Natural killer cell treated with Interleukin-12 subunit alpha and Interleukin-12 subunit beta and Interleukin-15 and Interleukin-18, amount 100 ng/mL, for 72 hours (primary cell): ENCODE data around the gene IFITM5. TPM values are rescaled to one million over a fixed set of nuclear protein-coding genes. Genes with fewer than 3 reads are reported as not detected.
A peak's percentile ranks its signal among the peaks of the same experiment; 100 is the strongest.
"Not testable (repeated sequence)": the region's sequence is repeated elsewhere in the genome, so short reads cannot be mapped to it uniquely, and the experiment has no call there.

Experiments used
- ATAC-seq, 2 donors: fragments of 150-1000 bp; cut with Tn5 transposase in 1 of 2; sonication (Bioruptor Pico), chemical (Tn5 transposase) in 1 of 2; 2 replicates each; pipeline ENCODE4 v1.10.0; 2021
- DNase-seq: peaks from one replicate; pipeline ENCODE4 v3.0.0; 2022; ENCODE audit warnings: low spot score
- H3K27ac Mint-ChIP-seq, 2 donors: 1 replicate in 1 of 2; 2 replicates in 1 of 2; pipeline ENCODE4 v1.8.0; 2022; ENCODE audit warnings: mixed read lengths in 2 of 2, mild to moderate bottlenecking in 1 of 2, moderate library complexity in 1 of 2
- H3K27me3 Mint-ChIP-seq, 2 donors: 1 replicate in 1 of 2; 2 replicates in 1 of 2; pipeline ENCODE4 v1.8.0; 2022; ENCODE audit warnings: mixed read lengths in 2 of 2
- H3K36me3 Mint-ChIP-seq: one replicate; pipeline ENCODE4 v1.8.0; 2022; ENCODE audit warnings: mixed read lengths
- H3K4me1 Mint-ChIP-seq, 2 donors: 1 replicate in 1 of 2; 2 replicates in 1 of 2; pipeline ENCODE4 v1.8.0; 2022; ENCODE audit warnings: low read depth in 2 of 2, mixed read lengths in 2 of 2, mild to moderate bottlenecking in 1 of 2
- H3K4me3 Mint-ChIP-seq: one replicate; pipeline ENCODE4 v1.8.0; 2022; ENCODE audit warnings: mixed read lengths
- H3K9me3 Mint-ChIP-seq: 2 replicates; pipeline ENCODE4 v1.8.0; 2022; ENCODE audit warnings: mixed read lengths
- total RNA-seq, 2 donors: library from RNA; stranded (reverse); gene quantifications; one replicate each; pipeline ENCODE4 v1.2.3, GENCODE V29; 2022

IFITM5 gene
- total RNA-seq, 2 donors from 2014 or later, result not detected

DNA sequence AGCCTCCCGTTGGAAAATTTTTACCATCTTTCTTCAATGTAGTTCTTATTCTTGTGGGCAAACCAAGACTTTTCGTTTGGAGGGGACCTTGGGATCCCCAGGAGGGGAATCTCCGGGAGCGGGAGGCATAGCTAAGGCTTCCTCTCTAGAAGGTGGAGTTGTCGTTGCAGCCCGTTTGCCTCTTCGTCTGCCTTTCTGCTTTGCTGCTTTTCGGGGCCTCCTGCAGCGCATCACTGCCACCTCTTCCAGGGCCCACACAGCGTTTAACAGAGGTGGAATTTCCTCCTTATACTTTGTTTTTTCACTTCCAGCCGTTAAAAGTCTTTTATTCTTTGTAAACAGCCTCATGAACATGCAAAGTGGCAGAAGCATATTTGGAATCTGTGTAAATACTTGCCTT, 24.8 kb upstream of the IFITM5 start:
- DNase-seq (no peak), ATAC-seq (no peak)
- peak overlapping the region in 1 of 2 donors; percentile 9 for H3K27ac Mint-ChIP-seq
- no peaks in the 10 kb centered on the region for H3K36me3 Mint-ChIP-seq
- H3K4me3 Mint-ChIP-seq, result no peak overlapping the region
- H3K27me3 Mint-ChIP-seq, result no peaks in the 10 kb centered on the region
- H3K4me1 Mint-ChIP-seq, result peaks cover 26 to 30% of the 10 kb centered on the region in 2 donors
- no peaks in the 10 kb centered on the region for H3K9me3 Mint-ChIP-seq

DNA sequence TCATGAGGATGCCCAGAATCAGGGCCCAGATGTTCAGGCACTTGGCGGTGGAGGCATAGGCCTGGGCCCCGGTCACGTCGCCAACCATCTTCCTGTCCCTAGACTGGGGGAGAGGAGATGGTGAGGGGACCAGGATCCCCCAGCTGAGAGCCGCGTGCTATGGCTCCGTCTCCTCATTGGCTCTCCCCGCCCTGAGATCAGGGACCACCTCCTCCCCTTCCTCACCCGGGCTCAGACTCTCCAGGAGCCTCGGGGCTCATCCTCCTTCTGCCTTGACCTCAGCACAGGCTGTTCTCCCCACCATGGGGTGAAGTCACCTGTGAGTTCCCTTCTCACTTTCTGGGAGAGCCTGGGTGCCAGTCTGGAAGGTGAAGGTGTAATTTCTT, 20.6 kb upstream of the IFITM5 start:
- not testable (repeated sequence) for H3K36me3 Mint-ChIP-seq, H3K9me3 Mint-ChIP-seq, DNase-seq, H3K27me3 Mint-ChIP-seq
- peak in 1 of 2 donors; percentile 6 for ATAC-seq
- H3K4me3 Mint-ChIP-seq, result peak overlapping the region; percentile 93
- peaks cover 30 to 37% of the 10 kb centered on the region in 2 donors for H3K4me1 Mint-ChIP-seq
- H3K27ac Mint-ChIP-seq, result peak overlapping the region; percentile 83 to 91

DNA sequence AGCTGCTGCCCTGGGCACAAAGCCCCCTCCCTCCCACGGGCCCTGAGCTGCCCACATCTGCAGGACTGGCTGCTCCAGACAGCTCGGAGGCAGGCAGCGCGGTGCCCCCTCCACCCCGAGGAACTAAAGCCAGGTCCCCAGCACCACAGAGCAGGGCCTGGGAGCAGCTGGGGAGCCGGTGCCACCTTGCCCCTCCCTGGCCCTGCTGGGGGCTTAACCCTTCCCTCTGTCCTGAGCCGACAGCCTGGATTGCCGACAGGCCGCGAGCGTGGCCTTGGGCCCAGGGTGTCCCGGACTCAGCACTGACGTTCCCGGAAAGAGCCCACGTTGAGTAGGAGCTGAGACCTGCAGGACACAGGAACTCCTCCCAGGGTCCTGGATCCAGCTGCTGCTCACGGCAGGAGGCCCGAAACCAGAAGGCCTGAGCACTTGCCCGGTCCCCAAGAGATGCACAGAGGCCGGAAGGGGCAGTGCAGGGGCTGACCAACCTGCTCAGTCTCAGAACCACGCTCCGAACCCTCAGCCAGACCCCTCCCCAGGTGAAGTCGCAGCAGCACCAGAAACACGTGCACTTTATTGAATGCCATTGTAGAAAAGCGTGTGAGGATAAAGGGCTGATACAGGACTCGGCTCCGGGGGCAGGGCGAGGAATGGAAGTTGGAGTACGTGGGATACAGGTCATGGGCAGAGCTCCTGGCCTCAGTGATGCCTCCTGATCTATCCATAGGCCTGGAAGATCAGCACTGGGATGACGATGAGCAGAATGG, 20.0 kb upstream of the IFITM5 start:
- ATAC-seq (peak; percentile 16 to 18), DNase-seq (peak; percentile 56)
- Mint-ChIP-seq H3K27ac (peak overlapping the region; percentile 83 to 91), H3K4me3 (peak overlapping the region; percentile 93), H3K4me1 (peaks cover 32 to 40% of the 10 kb centered on the region in 2 donors)
- H3K9me3 Mint-ChIP-seq, H3K27me3 Mint-ChIP-seq, H3K36me3 Mint-ChIP-seq: not testable (repeated sequence)

DNA sequence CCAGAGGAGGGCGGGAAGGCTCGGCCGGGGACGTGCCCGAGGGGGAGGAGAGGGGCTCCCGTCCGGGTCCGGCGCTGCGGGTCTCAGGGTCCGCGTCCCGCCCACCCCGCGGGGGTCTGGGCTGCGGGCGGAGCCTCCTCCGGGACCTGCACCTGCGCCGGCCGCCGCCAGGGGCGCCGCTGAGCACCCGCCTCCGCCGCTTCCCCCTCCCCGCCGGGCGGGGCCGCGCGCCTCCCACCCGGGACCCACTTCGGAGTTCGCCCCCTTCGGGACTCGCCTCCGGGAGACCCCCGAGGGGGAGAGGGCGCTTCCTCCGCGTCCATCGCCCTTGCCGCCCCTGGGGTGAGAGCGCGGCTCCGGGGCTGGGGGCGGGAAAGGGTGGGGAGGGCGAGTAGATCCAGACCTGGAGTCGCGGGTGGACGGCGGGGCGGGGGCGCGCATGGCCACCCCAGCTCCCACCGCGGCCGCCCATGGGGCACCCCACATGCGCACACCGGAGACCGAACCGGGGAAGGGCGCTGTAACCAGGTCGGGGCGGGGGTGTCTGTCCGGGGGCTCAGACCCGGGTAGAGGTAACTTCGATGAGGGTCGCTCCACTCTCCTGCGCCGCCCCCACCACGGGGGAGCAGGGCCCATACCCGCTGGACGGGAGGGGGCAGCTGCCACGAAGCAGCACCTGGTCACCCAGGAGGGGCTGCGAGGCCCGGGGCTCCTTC, 19.2 kb upstream of the IFITM5 start:
- not testable (repeated sequence) for H3K36me3 Mint-ChIP-seq, DNase-seq, H3K27me3 Mint-ChIP-seq, H3K9me3 Mint-ChIP-seq, H3K27ac Mint-ChIP-seq, H3K4me3 Mint-ChIP-seq
- ATAC-seq, result peak; percentile 58 to 70
- peaks cover 40 to 44% of the 10 kb centered on the region in 2 donors for H3K4me1 Mint-ChIP-seq

DNA sequence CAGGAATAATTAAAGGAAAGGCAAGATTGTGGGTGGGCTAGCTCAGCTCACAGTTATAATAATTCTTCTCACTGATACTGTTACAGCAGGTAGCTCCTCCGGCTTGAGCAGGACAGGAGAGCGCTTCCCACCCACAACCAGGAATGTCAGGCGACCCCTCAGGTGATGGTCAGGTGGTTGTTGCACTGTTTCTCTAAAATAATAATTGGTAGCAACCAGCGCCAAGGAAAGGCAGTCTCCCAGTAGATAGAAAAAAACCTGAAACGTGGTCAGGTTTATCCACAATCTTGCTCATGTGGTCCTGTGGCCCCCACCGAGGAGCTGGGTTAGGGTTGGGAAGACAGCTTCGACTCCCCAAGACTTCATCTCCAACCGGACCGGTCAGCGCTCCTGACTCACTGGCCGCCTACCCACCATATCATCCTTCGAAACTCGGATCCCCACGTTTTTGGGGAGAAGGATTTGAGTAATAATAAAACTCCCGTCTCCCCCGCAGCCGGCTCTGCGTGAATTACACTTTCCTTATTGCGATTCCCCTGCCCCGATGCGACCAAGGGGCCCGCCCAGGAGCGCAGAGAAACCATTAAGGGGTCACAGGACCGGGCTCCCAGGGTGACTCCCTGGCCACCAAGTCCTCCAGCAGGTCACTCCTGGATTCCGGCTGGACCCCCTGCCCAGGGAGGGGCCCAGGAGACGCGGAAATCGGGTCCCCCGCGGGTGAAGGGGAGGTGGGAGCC, 18.5 kb upstream of the IFITM5 start:
- H3K4me1 Mint-ChIP-seq, result peaks cover 47 to 51% of the 10 kb centered on the region in 2 donors
- not testable (repeated sequence) for H3K9me3 Mint-ChIP-seq, H3K27me3 Mint-ChIP-seq, H3K36me3 Mint-ChIP-seq
- peak overlapping the region; percentile 81 to 88 for H3K27ac Mint-ChIP-seq
- H3K4me3 Mint-ChIP-seq, result peak overlapping the region; percentile 87
- DNase-seq, result peak; percentile 51
- peak in 1 of 2 donors; percentile 21 for ATAC-seq

DNA sequence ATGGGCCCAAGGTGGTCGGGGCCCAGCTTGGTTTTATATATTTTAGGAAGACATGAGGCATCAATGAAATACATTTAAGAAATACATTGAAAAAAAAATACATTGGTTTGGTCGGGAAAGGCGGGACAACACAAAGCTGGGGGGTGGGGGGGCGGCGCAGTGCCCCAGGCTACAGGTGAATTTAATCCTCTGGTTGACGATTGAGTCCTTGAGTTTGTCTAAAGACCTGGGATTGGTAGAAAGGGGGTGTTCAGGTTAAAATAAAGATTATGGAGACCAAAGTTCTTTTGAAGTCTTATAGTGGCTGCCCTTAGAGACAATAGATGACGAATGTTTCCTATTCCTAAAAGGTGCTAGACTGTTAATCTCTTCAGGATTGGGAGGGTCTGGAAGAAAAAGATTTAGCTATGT, 17.6 kb upstream of the IFITM5 start:
- Mint-ChIP-seq H3K27me3 (no peaks in the 10 kb centered on the region), H3K27ac (peak overlapping the region; percentile 81 to 88), H3K4me3 (peak overlapping the region; percentile 87), H3K36me3 (no peaks in the 10 kb centered on the region), H3K4me1 (peaks cover 57 to 59% of the 10 kb centered on the region in 2 donors), H3K9me3 (no peaks in the 10 kb centered on the region)
- no peak for ATAC-seq
- DNase-seq, result no peak

DNA sequence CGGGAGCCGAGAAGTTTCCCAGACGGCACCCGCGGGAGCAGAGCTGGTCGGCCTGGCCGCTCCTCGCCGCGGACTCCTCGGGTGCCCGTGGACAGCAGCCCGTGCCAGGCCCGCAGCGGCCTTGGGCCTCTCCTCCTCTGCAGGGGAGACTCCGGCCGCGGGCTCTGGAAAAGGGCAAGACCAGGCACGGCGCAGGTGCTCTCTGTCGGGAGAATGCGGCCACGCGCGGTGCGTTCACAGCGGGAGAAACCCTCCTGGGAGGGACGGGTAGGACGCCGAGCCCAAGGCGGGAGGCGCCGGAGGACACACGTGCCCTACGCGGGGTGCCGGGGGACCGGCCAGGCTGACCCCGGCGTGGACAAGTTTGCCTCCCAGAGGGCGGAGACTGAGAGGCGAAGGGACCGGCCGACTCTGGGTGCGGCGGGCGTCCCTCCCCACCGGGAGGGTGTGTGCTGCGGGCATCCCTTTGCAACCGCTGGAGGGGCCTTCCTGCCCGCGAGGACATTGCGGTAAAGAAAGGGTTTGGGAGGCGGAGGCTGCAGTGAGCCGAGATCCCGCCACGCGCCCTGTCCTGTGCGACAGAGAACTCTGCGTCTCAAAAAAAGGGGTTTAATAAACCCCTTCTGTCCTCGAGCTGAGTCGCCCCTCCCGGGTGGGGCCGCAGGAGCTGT, 16.8 kb upstream of the IFITM5 start:
- ATAC-seq (peak in 1 of 2 donors; percentile 1), DNase-seq (peak; percentile 78)
- no peaks in the 10 kb centered on the region for H3K27me3 Mint-ChIP-seq
- peaks cover 59 to 62% of the 10 kb centered on the region in 2 donors for H3K4me1 Mint-ChIP-seq
- H3K27ac Mint-ChIP-seq, result peak overlapping the region; percentile 81 to 88
- peak overlapping the region; percentile 87 for H3K4me3 Mint-ChIP-seq
- no peaks in the 10 kb centered on the region for H3K36me3 Mint-ChIP-seq
- H3K9me3 Mint-ChIP-seq, result no peaks in the 10 kb centered on the region

DNA sequence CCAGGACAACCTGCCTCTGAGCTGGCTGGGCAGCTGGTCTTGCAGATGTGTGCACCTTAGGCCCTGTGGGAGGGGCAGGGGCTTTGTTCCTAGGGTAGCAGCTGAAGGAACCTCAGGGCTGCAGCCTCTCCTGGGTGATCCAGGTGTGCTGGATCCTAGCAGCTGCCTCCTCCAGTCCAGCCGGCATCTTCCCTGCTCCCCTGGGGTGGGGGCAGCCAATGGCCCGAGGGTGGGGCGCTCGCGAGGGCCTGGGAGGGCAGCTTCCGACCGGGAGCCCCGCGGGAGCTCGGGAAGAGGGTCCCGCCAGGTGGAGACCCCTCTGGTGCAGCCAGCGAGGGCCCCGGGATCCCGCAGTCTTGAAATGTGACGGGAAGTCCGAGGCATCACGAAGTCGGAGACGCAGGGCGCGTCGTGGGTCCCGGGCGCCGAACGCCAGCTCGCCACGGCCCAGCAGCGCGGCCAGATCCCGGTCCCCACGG, 16.2 kb upstream of the IFITM5 start:
- no peaks in the 10 kb centered on the region for H3K36me3 Mint-ChIP-seq
- no peaks in the 10 kb centered on the region for H3K27me3 Mint-ChIP-seq
- ATAC-seq, result no peak
- H3K4me1 Mint-ChIP-seq, result peaks cover 57 to 60% of the 10 kb centered on the region in 2 donors
- peak; percentile 51 for DNase-seq
- H3K9me3 Mint-ChIP-seq, result no peaks in the 10 kb centered on the region
- H3K4me3 Mint-ChIP-seq, result peak overlapping the region; percentile 88
- H3K27ac Mint-ChIP-seq, result peak overlapping the region; percentile 85 to 90

DNA sequence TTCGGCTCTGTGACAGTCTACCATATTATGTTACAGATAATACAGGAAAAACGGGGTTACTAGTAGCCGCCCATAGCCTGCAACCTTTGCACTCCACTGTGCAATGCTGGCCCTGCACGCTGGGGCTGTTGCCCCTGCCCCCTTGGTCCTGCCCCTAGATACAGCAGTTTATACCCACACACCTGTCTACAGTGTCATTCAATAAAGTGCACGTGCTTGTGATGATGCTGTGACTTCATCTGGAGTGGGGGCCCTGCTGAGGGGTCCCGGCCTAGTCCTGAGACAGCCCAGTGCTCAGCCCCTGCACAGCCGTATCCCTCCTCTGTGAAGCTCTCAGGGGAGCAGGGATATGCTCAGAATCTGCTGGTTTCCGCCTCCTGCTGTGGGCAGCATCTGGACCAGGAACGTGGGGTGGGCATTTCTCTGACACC, 15.7 kb upstream of the IFITM5 start:
- no peak for DNase-seq

DNA sequence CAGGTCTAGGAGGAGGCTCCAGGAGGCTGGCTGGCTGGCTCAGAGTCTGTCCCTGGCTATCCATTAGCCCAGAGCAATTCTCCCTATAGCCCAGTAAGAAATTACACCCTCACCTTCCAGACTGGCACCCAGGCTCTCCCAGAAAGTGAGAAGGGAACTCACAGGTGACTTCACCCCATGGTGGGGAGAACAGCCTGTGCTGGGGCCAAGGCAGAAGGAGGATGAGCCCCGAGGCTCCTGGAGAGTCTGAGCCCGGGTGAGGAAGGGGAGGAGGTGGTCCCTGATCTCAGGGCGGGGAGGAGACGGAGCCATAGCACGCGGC, 15.2 kb upstream of the IFITM5 start:
- H3K36me3 Mint-ChIP-seq, DNase-seq, H3K27me3 Mint-ChIP-seq, ATAC-seq, H3K9me3 Mint-ChIP-seq: not testable (repeated sequence)
- H3K4me3 Mint-ChIP-seq, result peak overlapping the region; percentile 88
- H3K27ac Mint-ChIP-seq, result peak overlapping the region; percentile 85 to 90
- H3K4me1 Mint-ChIP-seq, result peaks cover 52 to 54% of the 10 kb centered on the region in 2 donors

More for the DNA sequence above, 15.7 kb upstream of the IFITM5 start:
- Mint-ChIP-seq H3K9me3 (no peaks in the 10 kb centered on the region), H3K4me1 (peaks cover 52 to 55% of the 10 kb centered on the region in 2 donors), H3K4me3 (peak overlapping the region; percentile 88), H3K27ac (peak overlapping the region; percentile 85 to 90), H3K36me3 (no peaks in the 10 kb centered on the region), H3K27me3 (no peaks in the 10 kb centered on the region)
- ATAC-seq, result no peak

DNA sequence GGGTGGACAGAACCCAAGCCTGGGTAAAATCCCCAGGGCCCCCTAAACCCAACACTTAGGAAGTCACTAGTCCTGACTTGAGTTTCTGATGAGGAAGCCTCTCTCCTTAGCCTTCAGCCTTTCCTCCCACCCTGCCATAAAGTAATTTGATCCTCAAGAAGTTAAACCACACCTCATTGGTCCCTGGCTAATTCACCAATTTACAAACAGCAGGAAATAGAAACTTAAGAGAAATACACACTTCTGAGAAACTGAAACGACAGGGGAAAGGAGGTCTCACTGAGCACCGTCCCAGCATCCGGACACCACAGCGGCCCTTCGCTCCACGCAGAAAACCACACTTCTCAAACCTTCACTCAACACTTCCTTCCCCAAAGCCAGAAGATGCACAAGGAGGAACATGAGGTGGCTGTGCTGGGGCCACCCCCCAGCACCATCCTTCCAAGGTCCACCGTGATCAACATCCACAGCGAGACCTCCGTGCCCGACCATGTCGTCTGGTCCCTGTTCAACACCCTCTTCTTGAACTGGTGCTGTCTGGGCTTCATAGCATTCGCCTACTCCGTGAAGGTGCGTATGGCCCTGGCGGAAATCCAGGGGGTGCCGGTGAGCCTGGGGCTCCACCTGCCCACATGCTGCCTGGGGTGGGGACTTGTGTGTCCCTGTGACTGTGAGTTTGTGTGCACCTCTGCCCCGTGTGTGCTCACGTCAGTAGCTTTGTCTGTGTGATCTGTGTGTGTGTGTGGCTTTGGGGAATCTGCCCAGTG, 14.6 kb upstream of the IFITM5 start, which contains the start of gene IFITM1:
IFITM1 (plus strand) TSS at position 254 of the 767 bp plus-strand sequence; CDS start at position 385, 131 bp downstream.
- DNase-seq (peak; percentile 81), ATAC-seq (peak; percentile 73 to 75)
- H3K4me3 Mint-ChIP-seq, result peak within 1 kb of the TSS; percentile 88
- no peaks in the 10 kb centered on the region for H3K9me3 Mint-ChIP-seq
- H3K4me1 Mint-ChIP-seq, result peaks cover 55 to 57% of the 10 kb centered on the region in 2 donors
- no peaks in the 10 kb centered on the region for H3K36me3 Mint-ChIP-seq
- H3K27ac Mint-ChIP-seq, result peak within 1 kb of the TSS; percentile 85 to 90
- no peaks in the 10 kb centered on the region for H3K27me3 Mint-ChIP-seq

DNA sequence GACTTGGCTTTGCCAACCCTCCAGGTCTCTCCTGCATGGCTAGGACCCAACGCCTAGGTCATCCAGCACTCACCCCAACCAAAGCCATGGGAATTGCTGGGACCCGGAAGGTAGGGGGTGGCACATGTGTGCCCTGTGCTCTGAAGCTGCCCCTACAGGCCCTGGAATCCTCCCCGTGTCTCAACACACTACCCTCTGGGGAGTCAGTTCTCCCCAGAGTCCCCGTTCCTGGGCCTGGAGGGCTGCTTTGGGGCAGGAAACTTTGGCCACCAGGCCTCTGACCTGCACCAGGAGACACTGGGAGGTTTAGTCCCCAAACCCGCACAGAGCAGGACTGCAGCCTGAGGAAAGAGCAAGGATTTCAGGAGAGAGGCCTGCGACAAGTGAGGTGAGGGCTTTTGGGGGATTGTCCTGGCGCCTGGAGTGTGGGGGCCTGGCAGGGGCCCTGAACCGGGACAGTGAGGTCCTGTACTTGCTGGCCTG, 14.0 kb upstream of the IFITM5 start:
- no peaks in the 10 kb centered on the region for H3K9me3 Mint-ChIP-seq
- H3K4me1 Mint-ChIP-seq, result peaks cover 60 to 63% of the 10 kb centered on the region in 2 donors
- ATAC-seq (no peak), DNase-seq (no peak)
- H3K27ac Mint-ChIP-seq, result peak overlapping the region; percentile 85 to 90
- H3K27me3 Mint-ChIP-seq, result no peaks in the 10 kb centered on the region
- no peaks in the 10 kb centered on the region for H3K36me3 Mint-ChIP-seq
- peak overlapping the region; percentile 88 for H3K4me3 Mint-ChIP-seq
